HG03039 (cell line): Measurements from ENCODE around the gene PPP1R16B.

ENCODE experiments used
- ATAC-seq: cut with Tn5 transposase; IDR thresholded peaks from one replicate; pipeline ENCODE4 v1.9.1; 2021; ENCODE audit warnings: mild to moderate bottlenecking, moderate library complexity; ENCODE audit not compliant: unreplicated experiment

PPP1R16B gene

DNA sequence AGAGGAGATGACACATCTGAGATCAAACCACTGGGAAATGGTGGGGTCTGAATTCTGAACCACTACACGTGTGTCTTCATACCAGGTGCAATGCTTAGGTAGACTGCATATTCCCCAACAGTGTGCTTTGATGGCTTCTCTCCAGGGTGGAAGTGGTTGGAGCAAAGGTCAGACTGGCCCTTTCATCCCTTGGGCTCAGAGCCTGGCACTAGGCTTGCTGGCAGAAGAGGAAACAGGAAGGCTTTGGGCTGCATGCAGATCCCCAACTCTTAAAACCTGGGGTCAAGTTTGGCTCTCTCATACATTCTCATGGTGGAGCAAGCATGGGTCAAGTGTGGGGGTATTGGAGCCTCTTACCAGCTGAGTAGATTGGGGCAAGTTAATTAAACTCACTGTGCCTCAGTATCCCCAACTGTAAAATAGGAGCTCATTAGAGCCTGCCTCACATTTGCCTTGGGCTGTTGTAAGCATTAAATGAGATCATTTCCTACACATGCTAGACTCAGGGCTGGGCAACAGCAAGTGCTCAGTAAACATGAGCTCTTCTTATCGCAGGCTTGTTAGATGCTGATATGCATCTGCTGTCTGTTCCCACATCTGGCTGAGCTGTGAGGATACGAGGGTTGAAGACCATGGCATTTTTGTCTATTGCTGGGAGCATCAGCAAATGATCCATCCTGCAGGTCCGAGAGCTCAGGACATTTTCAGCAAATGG lies 69.1 kb downstream of the PPP1R16B start:
- no peak for ATAC-seq

DNA sequence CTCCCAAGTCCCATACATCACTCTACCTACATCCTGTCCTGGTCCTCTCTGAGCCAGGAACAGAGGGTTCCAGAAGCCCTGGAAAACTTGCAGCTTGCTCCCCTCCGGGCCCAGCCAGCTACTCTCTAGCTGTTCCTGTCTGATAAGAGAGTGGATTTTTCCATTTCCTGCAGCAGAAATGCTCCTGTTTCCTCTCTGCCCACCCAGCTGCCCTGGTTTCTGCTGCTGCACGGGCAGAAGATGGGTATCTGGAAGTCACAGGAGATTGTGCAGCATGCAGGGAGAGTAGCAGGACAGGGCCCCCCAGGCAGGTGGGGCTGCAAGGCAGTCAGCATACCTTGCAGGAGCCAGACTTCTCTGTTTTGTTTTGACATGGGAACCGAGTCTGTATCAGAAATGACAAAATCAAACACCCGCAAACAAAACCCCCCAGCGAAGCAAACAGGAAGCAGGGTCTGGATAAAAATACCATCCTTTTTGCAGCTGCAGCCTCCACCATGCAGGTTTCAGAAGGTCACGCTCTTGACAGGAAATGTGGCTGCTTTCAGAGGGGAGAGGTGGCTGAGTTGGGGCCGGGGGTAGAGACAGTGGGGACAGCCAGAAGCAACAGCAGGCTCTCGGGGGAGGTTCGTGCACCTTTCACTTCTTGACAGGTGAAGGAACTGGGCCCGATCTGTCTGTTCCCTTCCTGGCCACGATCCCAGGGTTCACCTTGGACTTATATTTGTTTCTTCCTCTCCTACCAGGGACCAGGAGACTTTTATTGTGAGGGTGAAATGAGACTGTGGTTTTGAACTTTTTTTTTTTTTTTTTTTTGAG lies 69.9 kb downstream of the PPP1R16B start:
- ATAC-seq, result peak; percentile 41

DNA sequence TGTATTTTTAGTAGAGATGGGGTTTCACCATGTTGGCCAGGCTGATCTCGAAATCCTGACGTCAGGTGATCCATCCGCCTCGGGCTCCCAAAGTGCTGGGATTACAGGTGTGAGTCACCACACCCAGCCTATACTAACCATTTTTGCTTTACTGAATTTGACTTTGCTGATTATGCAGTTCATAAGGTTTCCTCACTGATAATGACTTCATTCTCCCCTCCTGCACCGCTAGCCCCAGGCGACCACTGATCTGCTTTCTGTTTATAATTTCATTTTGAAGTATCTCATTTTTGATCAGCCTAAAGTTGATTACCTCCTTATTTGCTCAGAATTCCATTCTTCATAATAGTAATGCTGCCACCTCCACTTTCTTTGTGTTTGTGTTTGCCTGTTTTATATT lies 72.0 kb downstream of the PPP1R16B start:
- no peak for ATAC-seq

DNA sequence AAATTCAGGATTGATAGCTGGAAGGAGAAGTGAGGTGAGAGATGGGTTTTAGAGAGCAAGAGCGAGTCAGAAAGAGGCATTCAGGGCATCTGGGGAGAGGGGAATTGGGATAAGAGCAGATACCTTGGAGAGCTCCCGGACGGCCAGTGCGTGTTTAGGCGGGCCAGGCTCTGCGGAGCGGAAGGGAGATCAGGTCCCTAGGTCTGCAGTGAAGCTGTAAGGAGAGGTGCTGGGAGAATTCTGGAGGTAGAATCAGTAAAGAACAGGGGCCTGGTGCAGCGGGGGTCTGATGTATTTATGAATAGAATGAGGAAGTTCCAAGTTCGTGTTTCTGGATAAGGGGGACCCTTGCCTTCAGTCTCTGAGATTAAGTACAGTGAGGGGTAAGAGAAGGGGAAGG lies 73.4 kb downstream of the PPP1R16B start:
- ATAC-seq, result no peak

DNA sequence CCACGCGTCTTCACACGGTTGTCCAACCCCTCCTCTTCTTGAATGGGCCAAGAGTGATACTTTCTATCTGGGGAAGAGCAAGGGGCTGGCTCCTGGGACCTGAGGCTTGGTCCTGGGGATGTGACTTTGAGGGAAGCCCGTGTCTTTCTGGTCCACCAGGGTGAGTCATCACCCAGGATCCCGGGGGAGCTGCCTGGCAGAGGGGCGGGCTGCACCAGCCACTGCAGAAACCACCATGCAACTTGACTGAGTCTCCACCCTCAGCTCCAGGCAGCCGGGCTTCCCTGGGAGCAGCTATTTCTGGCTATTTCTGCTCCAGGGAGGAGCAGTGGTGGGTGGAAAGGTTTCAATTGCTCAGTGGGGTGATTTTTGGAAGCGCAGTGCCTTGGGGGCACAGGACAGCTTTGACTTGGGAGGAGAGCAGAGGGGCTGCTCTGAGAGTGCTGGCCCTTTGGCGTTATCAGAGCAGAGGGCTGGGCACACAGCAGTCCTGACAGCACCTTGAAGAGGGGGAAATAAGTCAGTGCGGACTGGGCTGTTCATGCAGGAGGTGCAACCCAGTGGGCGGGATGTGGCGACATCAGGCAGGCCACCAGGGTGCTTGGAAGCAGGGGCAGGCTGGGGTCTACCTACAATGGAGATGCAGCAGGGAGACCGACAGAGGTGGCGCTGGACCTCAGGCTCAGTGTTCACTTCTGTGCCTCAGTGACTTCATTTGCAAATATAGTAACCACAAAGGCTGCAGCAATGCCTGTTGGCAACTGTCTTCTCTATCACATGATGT lies 75.6 kb downstream of the PPP1R16B start:
- ATAC-seq, result no peak

DNA sequence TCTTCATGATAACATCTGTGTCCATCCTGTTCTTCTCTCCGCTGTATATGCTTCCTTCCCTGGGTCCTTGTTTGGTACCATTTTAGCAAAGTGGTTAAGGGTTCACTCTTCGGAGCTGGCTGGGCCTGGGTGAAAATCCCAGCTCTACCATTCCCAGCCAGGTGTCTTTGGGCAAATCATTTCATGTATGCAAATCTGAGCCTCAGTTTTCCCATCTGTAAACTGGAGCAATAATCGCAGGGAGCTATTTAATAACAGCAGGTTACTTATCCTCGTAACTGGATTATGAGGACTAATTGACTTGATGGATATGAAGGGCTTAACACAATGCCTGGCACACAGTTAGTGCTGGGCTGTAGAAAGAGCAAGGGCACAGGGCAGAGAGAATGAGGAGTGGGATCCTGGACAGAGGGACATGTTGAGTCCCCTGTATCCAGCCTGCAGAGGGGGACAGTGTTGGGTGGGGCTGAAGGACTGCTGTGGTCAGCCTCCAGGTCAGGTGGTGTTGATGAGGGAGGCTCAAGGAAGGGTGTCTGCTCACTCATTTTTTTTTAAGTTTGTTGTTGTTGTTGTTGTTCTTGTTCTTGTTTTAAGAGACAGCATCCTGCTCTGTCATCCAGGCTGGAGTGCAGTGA lies 76.4 kb downstream of the PPP1R16B start:
- ATAC-seq, result no peak

DNA sequence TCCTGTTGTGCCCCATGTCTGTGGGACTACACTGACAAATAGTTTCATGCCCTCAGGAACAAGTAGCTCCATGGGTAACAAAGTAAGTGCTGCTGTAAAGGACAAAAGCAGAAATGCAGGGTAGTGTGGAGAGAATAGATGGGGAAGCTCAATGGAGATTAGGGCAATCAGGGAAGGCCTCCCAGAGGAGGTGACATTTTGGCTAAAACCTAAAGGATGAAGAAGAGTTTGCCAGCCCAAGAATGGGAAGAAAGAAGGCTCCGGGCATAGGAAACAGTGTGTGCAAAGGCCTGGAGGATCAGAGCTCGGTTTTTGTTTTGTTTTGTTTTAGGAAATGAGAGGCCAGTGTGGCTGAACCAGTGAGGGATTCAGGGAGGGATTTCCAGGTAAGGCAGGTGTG lies 77.1 kb downstream of the PPP1R16B start:
- ATAC-seq, result no peak

DNA sequence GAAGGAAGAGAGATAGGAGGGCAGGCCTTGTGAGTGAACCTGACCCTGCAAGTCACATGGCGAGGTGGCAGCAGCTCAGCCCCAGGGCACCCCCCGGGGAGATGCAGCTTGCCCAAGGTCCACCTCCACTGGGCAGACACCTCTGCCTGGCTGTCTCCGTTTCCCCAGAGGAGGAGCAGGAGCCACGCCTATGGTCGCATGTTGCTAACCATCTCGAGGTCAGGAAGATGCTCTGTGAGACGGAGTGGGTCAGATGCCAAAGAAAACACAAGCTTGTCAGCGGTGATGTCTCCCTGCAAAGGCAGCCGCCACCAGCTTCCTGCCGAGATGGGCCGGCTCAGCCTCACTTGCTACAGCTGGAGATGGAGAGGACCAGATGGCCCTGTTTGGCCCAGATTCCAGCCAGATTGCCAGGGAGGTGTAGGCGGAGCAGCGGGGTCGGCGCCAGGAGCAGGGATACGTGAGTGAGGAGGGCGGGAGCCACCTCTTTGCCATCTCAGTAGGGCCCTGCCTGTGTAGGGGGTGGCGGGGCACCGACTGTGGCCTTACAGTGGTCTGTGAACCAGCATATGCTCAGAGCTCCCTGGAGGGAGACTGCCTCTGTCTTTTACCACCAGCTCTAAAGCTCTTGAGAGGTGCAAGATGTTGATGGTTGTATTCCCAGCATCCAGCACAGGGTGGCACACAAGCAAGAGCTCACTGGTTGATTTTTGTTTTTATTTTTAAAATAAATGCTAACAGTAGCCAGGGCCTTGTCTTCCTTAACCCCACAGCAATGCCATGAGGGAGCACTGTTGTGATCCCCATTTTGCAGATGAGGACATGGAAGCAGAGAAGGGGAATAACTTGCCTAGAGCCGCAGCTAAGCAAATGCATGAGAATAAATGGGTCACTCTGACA lies 77.8 kb downstream of the PPP1R16B start:
- ATAC-seq, result no peak

DNA sequence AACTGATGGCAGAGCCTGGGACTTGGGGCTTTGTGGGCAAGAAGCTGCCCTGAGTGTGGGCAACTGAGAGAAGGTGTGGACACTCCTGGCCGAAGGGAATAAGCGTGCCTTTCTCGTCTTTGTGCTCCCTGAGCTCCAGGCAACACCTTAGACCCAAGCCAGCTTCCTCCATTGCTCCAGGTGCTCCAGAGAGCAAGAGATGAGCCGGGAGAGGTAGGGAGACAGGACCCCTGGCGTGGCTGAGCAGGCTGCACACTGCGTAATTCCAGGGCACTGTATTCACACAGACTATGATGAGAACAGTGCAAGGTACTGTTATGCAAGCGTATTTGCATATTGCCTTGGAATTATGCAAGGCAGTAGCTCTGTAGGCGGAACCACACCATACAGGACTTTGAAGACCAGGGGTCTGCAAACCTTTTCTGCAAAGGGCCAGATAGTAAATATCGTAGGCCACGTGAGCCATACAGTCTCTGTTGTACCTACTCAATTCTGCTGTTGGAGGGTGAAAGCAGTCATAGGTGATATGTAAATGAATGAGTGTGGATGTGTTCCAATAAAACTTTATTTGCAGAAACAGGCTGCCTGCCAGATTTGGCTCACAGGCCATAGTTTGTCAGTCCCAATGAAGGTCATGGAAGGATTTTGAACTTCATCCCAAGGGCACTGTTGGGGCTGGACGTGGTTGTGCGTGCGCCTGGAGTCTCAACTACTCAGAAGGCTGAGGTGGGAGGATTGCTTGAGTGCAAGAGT lies 78.7 kb downstream of the PPP1R16B start:
- no peak for ATAC-seq

DNA sequence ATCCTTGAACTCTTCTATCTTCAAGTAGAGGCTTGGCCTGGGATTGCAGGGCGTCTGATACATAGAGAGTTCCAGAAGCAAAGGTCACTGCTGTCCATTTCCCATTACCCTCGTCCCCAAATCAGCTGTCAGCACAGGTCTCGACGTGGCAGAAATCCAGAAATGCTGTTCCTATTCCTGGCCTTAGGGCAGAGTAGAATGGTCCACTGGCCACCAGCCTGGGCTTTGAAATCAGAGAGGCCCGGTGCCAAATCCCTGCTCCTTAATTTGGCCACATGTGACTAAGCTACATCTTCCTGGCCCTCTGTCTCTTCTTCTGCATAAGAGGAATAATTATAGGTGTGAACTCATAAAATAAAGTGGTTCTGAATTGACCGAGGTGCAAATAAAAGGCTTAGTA lies 79.9 kb downstream of the PPP1R16B start:
- ATAC-seq, result no peak

DNA sequence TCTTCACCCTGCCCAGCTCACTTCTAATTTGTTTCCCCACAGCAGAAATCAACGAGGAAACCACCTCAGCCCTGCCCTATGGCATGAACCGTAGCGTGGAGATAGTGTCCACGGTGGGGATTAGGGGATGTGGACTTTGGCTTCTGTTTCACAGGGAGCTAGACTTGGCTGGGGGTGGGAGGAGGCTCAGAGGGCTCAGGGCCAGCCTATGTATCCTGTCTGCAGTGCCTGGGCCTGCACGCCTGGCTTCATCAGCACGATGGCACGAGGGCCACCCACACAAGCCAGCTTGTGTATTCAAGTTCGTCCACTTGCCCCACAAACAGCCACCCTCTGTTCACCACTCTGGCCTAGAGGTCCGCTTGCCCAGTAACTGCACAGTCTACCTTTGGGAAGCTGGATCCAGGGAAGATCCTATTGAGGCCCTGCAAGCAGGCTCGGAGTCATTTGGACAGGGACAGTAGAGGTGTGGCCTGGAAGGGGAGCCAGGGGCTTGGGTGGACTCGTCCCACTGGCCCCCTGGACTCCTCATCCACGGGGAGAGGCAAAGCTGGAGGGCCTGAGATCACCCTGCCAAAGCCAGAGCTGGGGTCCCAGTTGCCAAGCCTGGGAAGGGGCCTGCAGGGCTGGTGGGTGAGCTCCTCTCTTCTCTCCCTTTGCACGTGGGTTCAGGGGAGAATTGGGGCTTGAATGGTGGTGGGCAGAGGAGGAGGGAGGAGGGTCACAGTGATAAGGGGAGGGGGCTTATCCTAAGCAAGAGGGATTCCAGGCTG lies 82.7 kb downstream of the PPP1R16B start:
- ATAC-seq, result no peak

DNA sequence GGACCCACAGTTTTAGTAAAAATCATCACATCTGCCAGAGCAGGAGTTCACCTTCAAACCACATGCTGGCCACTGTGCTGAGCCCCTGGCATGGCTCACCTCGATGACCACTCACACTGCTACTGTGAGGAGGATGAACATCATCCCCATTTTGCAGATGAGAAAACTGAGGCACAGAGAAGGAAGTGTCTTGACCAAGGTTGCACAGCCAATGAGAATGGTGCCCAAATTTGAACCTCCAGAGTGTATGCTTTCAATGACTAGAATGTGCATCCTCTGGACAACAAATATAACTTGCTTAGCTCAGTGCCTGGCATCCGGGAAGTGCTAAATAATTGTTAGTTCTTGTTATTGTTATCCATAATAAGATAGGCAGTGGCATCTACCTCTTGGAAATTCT lies 83.6 kb downstream of the PPP1R16B start:
- ATAC-seq, result no peak

DNA sequence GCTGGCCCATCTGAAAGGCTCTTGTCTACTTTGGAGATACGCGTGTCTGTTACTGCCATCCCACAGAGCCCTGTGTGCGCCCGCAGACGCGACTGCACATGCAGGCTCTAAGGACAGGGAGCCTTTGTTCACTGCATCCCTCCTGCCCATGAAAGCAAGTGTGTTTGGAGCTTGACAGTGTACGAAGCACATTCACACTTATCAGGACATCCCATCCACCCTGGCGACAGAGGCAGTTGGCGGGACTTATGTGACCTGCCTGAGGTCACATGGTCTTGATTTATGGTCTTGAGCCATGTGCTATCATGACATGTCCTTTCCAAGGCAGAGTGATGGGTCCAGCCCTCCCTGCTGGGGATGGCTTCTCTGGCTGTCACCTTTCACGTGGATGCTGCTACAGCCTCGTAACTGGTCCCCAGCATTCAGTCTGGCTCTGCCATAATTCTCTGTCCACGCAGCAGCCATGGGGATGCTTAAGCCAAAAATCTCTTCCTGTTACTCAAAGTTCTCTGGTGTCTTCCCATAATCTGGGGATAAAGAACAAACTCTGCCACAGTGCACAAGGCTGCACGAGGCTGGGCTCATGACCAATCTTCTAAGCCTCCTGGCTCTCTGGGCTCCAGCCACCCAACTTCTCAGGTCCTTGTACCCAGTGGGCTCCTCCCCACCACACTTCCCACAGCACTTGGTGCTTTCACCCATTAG lies 84.4 kb downstream of the PPP1R16B start:
- ATAC-seq, result no peak

DNA sequence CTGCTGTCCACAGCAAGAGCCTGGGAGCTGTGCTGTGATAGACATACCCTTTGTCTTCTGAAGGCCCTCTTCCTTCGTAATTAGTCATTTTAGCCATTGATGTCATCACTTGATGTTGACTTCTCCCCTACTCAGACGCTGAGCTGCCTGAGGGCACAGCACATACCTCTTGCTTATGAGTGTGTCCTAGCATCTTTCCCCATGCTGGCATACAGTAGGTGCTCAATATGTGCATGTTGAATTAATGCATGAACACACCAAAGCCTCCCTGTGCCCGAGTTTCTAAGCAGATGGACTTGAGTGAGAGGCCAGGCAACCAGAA lies 85.0 kb downstream of the PPP1R16B start:
- no peak for ATAC-seq

DNA sequence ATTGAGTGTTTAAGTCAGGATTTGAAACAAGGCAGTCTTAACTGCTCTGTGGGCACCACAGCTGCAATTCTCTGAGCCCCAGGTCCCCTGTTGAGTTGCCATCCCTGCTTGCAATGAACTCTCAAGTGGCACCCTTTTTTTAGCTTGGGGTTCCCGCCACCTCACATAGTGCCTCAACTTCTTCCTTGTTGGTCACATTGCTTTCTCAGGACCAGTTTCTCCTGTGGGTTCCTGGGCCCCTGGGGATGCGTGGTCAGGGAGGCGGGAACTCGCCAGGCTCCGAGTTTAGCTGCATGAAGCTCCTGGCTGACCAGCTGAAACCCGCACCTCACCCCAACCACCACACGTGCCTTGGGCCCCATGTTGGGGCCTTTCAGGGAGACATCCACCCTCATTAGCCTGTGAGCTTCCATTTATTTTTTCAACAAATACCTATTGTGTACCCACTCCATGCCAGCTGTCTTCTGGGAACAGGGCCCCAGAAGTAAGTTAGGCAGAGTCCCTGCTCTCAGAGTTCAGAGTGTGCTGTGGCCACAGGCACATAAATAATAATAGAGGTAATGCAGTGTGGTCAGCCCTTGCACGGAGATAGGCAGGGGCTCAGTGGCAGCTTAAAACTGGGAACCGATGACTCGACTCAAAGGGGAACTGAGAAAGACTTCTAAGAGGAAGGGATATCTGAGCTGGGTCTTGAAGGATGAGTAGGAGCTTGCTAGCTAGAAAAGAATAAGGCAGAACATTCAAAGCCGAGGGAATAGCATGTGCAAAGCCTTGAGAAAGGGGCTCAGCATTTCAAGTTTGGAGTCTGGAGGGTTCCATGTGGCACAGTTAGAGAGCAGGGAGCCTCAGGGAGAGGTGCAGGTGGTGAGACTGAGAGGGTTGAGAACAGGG lies 86.8 kb downstream of the PPP1R16B start:
- no peak for ATAC-seq

DNA sequence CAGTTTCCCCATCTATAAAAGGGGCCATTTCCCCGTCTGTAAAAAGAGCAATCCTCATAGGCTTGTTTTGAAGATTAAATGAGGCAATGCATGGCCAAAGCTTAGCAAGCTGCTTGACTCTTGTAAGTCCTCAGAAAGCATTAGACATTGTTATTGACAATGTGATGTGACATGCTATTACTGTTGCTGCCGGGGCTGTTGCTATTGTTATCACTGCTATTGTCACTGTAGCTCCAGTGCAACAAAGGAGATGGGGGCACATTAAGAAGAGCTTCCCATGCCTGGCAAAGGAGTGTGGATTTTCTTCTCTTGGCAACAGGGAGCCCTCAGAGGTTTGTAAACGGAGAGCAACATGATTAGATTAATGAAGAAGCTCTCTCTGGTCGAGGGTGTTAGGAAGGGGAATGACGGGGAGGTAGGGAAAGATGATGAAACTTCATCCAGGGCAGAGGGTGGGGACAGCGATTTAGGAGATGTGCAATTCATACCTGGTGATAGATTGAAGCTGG lies 87.6 kb downstream of the PPP1R16B start:
- ATAC-seq, result no peak

DNA sequence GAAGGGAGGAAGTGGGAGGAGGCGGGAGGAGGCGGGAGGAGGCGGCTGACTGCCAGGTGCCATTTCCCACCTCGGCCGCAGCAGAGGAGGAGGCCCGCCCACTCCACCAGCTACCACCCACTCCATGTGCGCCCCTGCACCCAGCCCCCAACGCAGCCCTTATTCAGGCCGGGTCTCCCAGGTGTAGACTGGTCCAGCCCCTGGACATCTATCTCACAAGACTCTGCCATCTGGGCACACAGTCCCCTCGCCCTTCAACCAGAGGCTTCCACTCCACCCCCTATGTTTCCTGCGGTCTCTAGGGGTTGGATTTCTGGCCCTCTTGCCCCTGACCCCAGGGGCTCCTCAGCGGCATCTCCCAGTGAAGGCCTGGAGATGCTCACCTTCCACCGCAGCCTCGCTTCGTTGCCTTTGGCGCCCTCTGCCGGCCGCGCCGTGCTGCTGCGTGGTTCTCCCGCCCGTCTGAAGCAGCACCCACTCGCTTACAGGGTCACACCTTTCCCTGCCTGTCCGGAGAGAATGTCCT lies 88.1 kb downstream of the PPP1R16B start:
- peak; percentile 48 for ATAC-seq
